SJSA1 (cell line): ENCODE results near the gene FAM53A. TPM values are rescaled to one million over a fixed set of nuclear protein-coding genes. Genes with fewer than 3 reads are reported as not detected.

Experiments
- DNase-seq, 2 experiments: peaks; one replicate each; pipeline ENCODE4 v3.0.0-alpha.2; 2015 to 2020; ENCODE audit warnings: low spot score in 2 of 2, low read depth in 1 of 2
- H3K27ac ChIP-seq: fragments of 250-450 bp; sonication (Bioruptor Pico); 2 replicates; pipeline ENCODE4 v1.5.1; 2020; ENCODE audit warnings: mild to moderate bottlenecking, moderate library complexity
- H3K27me3 ChIP-seq: fragments of 250-450 bp; sonication (Bioruptor Pico); replicated peaks from 2 replicates; pipeline ENCODE4 v1.5.1; 2020; ENCODE audit warnings: mild to moderate bottlenecking, moderate library complexity
- H3K36me3 ChIP-seq: fragments of 250-450 bp; sonication (Bioruptor Pico); 2 replicates; pipeline ENCODE4 v1.5.1; 2020; ENCODE audit warnings: mild to moderate bottlenecking
- H3K4me1 ChIP-seq: fragments of 250-450 bp; sonication (Bioruptor Pico); replicated peaks from 2 replicates; pipeline ENCODE4 v1.6.1; 2021; ENCODE audit warnings: mild to moderate bottlenecking
- H3K4me3 ChIP-seq: fragments of 250-450 bp; sonication (Bioruptor Pico); 2 replicates; pipeline ENCODE4 v1.5.1; 2020; ENCODE audit warnings: mild to moderate bottlenecking
- H3K9me3 ChIP-seq: fragments of 250-450 bp; sonication (Bioruptor Pico); replicated peaks from 2 replicates; pipeline ENCODE4 v1.5.1; 2020; ENCODE audit warnings: mild to moderate bottlenecking
- total RNA-seq: library from RNA; depleted of rRNA; stranded (reverse); fragments of >200 nt; shearing (Covaris generic); gene quantifications from 2 replicates; pipeline ENCODE4 v1.2.3, GENCODE V29; 2014

FAM53A gene
- total RNA-seq, 1 experiment from 2014 or later, result 0.39 TPM

- H3K9me3 ChIP-seq, result no peaks in the 10 kb centered on the region
- H3K4me3 ChIP-seq, result no peak overlapping the region
- H3K36me3 ChIP-seq, result no peaks in the 10 kb centered on the region
- no peaks in the 10 kb centered on the region for H3K4me1 ChIP-seq
- no peak for DNase-seq
- H3K27me3 ChIP-seq, result no peaks in the 10 kb centered on the region
- no peak overlapping the region for H3K27ac ChIP-seq
These were observed 43.9 kb downstream of the FAM53A start for GRCh38 chr4:1640190-1640589.

GRCh38 chr4:1639299-1639868, 44.7 kb downstream of the FAM53A start:
- Histone ChIP-seq H3K4me3 (no peak overlapping the region), H3K27me3 (no peaks in the 10 kb centered on the region), H3K9me3 (no peaks in the 10 kb centered on the region), H3K36me3 (no peaks in the 10 kb centered on the region), H3K27ac (no peak overlapping the region), H3K4me1 (no peaks in the 10 kb centered on the region)
- no peak for DNase-seq

- Histone ChIP-seq H3K36me3 (no peaks in the 10 kb centered on the region), H3K27ac (no peak overlapping the region), H3K9me3 (no peaks in the 10 kb centered on the region), H3K4me3 (no peak overlapping the region), H3K27me3 (no peaks in the 10 kb centered on the region), H3K4me1 (no peaks in the 10 kb centered on the region)
- no peak for DNase-seq
These were observed 45.2 kb downstream of the FAM53A start for GRCh38 chr4:1638873-1639272.

GRCh38 chr4:1638272-1638598, 45.9 kb downstream of the FAM53A start:
- Histone ChIP-seq H3K4me3 (no peak overlapping the region), H3K27ac (no peak overlapping the region), H3K9me3 (no peaks in the 10 kb centered on the region), H3K36me3 (no peaks in the 10 kb centered on the region), H3K4me1 (no peaks in the 10 kb centered on the region), H3K27me3 (no peaks in the 10 kb centered on the region)
- DNase-seq, result no peak

- Histone ChIP-seq H3K27me3 (no peaks in the 10 kb centered on the region), H3K4me3 (no peak overlapping the region), H3K9me3 (no peaks in the 10 kb centered on the region), H3K36me3 (no peaks in the 10 kb centered on the region), H3K27ac (no peak overlapping the region), H3K4me1 (no peaks in the 10 kb centered on the region)
- DNase-seq, result no peak
These were observed 46.4 kb downstream of the FAM53A start for GRCh38 chr4:1637580-1638271.

- Histone ChIP-seq H3K4me3 (no peak overlapping the region), H3K27ac (no peak overlapping the region), H3K36me3 (no peaks in the 10 kb centered on the region), H3K27me3 (no peaks in the 10 kb centered on the region), H3K4me1 (no peaks in the 10 kb centered on the region), H3K9me3 (no peaks in the 10 kb centered on the region)
- no peak for DNase-seq
These were observed 47.5 kb downstream of the FAM53A start for GRCh38 chr4:1636490-1637211.

- Histone ChIP-seq H3K27ac (no peak overlapping the region), H3K27me3 (no peaks in the 10 kb centered on the region), H3K9me3 (no peaks in the 10 kb centered on the region), H3K36me3 (no peaks in the 10 kb centered on the region), H3K4me3 (no peak overlapping the region), H3K4me1 (no peaks in the 10 kb centered on the region)
- no peak for DNase-seq
These were observed 48.6 kb downstream of the FAM53A start for GRCh38 chr4:1635464-1635863.

GRCh38 chr4:1633993-1634392, 50.1 kb downstream of the FAM53A start:
- Histone ChIP-seq H3K4me3 (no peak overlapping the region), H3K27ac (no peak overlapping the region), H3K9me3 (no peaks in the 10 kb centered on the region), H3K27me3 (no peaks in the 10 kb centered on the region), H3K36me3 (no peaks in the 10 kb centered on the region), H3K4me1 (no peaks in the 10 kb centered on the region)
- DNase-seq, result no peak

GRCh38 chr4:1632109-1633104, 51.7 kb downstream of the FAM53A start:
- Histone ChIP-seq H3K36me3 (no peaks in the 10 kb centered on the region), H3K9me3 (no peaks in the 10 kb centered on the region), H3K4me3 (no peak overlapping the region), H3K27me3 (no peaks in the 10 kb centered on the region), H3K4me1 (no peaks in the 10 kb centered on the region), H3K27ac (no peak overlapping the region)
- no peak for DNase-seq

GRCh38 chr4:1631136-1631535, 53.0 kb downstream of the FAM53A start:
- no peaks in the 10 kb centered on the region for H3K9me3 ChIP-seq
- no peak for DNase-seq
- no peaks in the 10 kb centered on the region for H3K4me1 ChIP-seq
- no peaks in the 10 kb centered on the region for H3K27me3 ChIP-seq
- no peaks in the 10 kb centered on the region for H3K36me3 ChIP-seq
- no peak overlapping the region for H3K27ac ChIP-seq
- no peak overlapping the region for H3K4me3 ChIP-seq

GRCh38 chr4:1630266-1630665, 53.8 kb downstream of the FAM53A start:
- H3K4me3 ChIP-seq, result no peak overlapping the region
- H3K9me3 ChIP-seq, result no peaks in the 10 kb centered on the region
- no peaks in the 10 kb centered on the region for H3K36me3 ChIP-seq
- H3K27ac ChIP-seq, result no peak overlapping the region
- H3K27me3 ChIP-seq, result no peaks in the 10 kb centered on the region
- H3K4me1 ChIP-seq, result no peaks in the 10 kb centered on the region
- DNase-seq, result no peak

- no peak overlapping the region for H3K27ac ChIP-seq
- no peak overlapping the region for H3K4me3 ChIP-seq
- no peaks in the 10 kb centered on the region for H3K36me3 ChIP-seq
- no peaks in the 10 kb centered on the region for H3K9me3 ChIP-seq
- DNase-seq, result no peak
- no peaks in the 10 kb centered on the region for H3K27me3 ChIP-seq
- H3K4me1 ChIP-seq, result no peaks in the 10 kb centered on the region
These were observed 54.4 kb downstream of the FAM53A start for GRCh38 chr4:1629699-1630083.

- no peaks in the 10 kb centered on the region for H3K36me3 ChIP-seq
- no peaks in the 10 kb centered on the region for H3K4me1 ChIP-seq
- no peak overlapping the region for H3K27ac ChIP-seq
- H3K9me3 ChIP-seq, result no peaks in the 10 kb centered on the region
- peak; percentile 19 to 49 for DNase-seq
- no peak overlapping the region for H3K4me3 ChIP-seq
- H3K27me3 ChIP-seq, result no peaks in the 10 kb centered on the region
These were observed 55.0 kb downstream of the FAM53A start for GRCh38 chr4:1628892-1629698.
